Ishikawa (cell line): Measurements from ENCODE around the gene LRGUK.

ENCODE experiments used
- CEBPB ChIP-seq: IDR thresholded peaks from 2 replicates; pipeline ENCODE4 v1.6.1; 2012
- EP300 ChIP-seq: IDR thresholded peaks from 2 replicates; pipeline ENCODE4 v1.6.1; 2012; ENCODE audit warnings: borderline replicate concordance
- FOXM1 ChIP-seq: IDR thresholded peaks from 2 replicates; pipeline ENCODE4 v1.6.1; 2012; ENCODE audit warnings: low read depth, borderline replicate concordance
- RAD21 ChIP-seq: IDR thresholded peaks from 2 replicates; pipeline ENCODE4 v1.6.1; 2012; ENCODE audit warnings: low read depth
- TF ChIP-seq, protein P1 (sequence below): IDR thresholded peaks from 2 replicates; pipeline ENCODE4 v1.6.1; 2012

DNA sequence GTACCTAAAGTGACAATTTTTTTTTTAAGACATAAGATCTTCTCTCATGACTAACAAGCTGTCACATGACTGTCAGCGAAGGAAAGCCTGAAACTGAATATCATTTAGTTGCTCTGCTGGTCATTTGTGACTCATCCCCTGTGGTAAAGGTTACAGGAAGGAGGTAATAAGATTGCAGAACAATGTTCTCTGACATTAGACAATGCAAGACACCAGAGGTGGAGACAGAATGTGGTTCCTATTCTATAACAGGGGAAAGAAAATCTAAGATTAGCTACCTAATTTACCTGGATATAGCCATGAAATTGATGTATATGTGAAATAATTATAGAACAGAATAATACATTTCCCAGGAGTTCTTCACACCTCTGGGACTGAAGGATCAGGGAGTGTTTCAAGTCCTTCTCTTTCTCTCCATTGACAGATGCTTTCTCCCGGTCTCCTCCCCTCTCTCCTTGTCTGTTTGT lies 47.7 kb downstream of the LRGUK start:
- TF ChIP-seq FOXM1 (no peak), CEBPB (no peak), EP300 (no peak), RAD21 (no peak)
- TF ChIP-seq, protein P1, sequence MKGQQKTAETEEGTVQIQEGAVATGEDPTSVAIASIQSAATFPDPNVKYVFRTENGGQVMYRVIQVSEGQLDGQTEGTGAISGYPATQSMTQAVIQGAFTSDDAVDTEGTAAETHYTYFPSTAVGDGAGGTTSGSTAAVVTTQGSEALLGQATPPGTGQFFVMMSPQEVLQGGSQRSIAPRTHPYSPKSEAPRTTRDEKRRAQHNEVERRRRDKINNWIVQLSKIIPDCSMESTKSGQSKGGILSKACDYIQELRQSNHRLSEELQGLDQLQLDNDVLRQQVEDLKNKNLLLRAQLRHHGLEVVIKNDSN = peak; percentile 66
